ENCODE results near the gene PARD3B. TPM values are rescaled to one million over a fixed set of nuclear protein-coding genes. Genes with fewer than 3 reads are reported as not detected.

Gene PARD3B
- total RNA-seq, 1 experiment from 2014 or later: 7.6 TPM

DNA sequence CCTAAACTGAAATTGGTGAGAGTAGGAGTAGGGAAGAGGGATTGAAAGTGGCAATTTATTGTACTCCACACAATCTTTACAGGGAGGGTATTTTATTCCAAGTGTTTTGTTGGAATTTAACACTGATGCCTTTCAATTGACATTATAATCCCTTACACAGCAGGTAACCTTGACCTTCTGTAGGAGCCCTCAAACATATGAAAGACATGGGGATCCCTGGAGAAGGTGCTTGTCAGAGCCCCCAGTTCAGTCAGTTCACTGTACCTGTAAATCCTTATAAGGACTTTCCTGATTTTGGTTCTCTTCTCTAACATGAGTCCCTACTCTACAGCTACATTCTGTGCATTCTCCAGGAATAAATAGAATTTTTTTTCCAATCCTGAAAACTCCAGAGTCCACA, 752.1 kb downstream of the PARD3B start:
- Histone ChIP-seq H3K27me3 (ENCODE audit: insufficient read depth, low read depth) (no peaks in the 10 kb centered on the region), H3K79me2 (ENCODE audit: low read depth) (no peaks in the 10 kb centered on the region), H3K9me2 (ENCODE audit: insufficient read depth) (no peaks in the 10 kb centered on the region), H3K4me2 (no peak overlapping the region), H3K36me3 (ENCODE audit: low read depth) (no peaks in the 10 kb centered on the region), H4K20me1 (ENCODE audit: insufficient read depth) (no peaks in the 10 kb centered on the region), H3K4me1 (replicated peaks; ENCODE audit: insufficient read depth) (no peaks in the 10 kb centered on the region), H2AFZ (no peak overlapping the region), H3F3A (ENCODE audit: insufficient read depth, low read depth) (no peaks in the 10 kb centered on the region), H3K4me3 (no peak overlapping the region), H3K9me3 (ENCODE audit: insufficient read depth, low read depth) (no peaks in the 10 kb centered on the region), H3K27ac (no peak overlapping the region)
- ChIA-PET CTCF (no interaction called here), POLR2A (ENCODE audit: unreplicated experiment) (no interaction called here)
- TF ChIP-seq, protein P1, sequence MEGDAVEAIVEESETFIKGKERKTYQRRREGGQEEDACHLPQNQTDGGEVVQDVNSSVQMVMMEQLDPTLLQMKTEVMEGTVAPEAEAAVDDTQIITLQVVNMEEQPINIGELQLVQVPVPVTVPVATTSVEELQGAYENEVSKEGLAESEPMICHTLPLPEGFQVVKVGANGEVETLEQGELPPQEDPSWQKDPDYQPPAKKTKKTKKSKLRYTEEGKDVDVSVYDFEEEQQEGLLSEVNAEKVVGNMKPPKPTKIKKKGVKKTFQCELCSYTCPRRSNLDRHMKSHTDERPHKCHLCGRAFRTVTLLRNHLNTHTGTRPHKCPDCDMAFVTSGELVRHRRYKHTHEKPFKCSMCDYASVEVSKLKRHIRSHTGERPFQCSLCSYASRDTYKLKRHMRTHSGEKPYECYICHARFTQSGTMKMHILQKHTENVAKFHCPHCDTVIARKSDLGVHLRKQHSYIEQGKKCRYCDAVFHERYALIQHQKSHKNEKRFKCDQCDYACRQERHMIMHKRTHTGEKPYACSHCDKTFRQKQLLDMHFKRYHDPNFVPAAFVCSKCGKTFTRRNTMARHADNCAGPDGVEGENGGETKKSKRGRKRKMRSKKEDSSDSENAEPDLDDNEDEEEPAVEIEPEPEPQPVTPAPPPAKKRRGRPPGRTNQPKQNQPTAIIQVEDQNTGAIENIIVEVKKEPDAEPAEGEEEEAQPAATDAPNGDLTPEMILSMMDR (conservative IDR thresholded peaks at IDR 0.05): no peak
- TF ChIP-seq EZH2 (IDR thresholded peaks at IDR 0.05; ENCODE audit: low read depth): no peak
- intact Hi-C loops (cut with micrococcal nuclease; ENCODE audit: unreplicated experiment): no loop called here
- no peak for DNase-seq
- BruUV-seq (replicated peaks): no TSS peak

DNA sequence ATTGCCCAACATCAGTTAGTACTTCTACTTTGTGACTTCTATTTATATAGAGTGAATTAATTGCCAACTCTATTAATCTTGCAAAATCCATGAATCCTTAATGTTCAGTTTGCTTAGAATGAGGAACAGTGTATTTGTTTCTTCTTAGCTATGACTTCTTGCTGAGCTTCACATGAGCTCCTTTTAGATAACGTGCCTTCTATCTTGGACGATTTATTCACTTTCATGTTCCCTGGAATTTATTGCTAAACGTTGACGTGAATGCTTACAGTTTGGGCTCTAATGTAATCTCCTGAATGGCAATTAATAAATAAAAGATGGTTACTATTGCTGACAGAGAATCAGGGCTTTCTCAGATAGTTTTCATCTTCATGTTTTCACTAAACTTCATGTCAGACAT, 752.6 kb downstream of the PARD3B start:
- Histone ChIP-seq H3K79me2 (ENCODE audit: low read depth) (no peaks in the 10 kb centered on the region), H3K4me2 (no peak overlapping the region), H3F3A (ENCODE audit: insufficient read depth, low read depth) (no peaks in the 10 kb centered on the region), H3K36me3 (ENCODE audit: low read depth) (no peaks in the 10 kb centered on the region), H3K4me3 (no peak overlapping the region), H3K27me3 (ENCODE audit: insufficient read depth, low read depth) (no peaks in the 10 kb centered on the region), H4K20me1 (ENCODE audit: insufficient read depth) (no peaks in the 10 kb centered on the region), H2AFZ (no peak overlapping the region), H3K9me3 (ENCODE audit: insufficient read depth, low read depth) (no peaks in the 10 kb centered on the region), H3K4me1 (replicated peaks; ENCODE audit: insufficient read depth) (no peaks in the 10 kb centered on the region), H3K27ac (no peak overlapping the region), H3K9me2 (ENCODE audit: insufficient read depth) (no peaks in the 10 kb centered on the region)
- DNase-seq: no peak
- no TSS peak for BruUV-seq (replicated peaks)
- TF ChIP-seq, protein P1 (conservative IDR thresholded peaks at IDR 0.05): no peak
- no peak for TF ChIP-seq EZH2 (IDR thresholded peaks at IDR 0.05; ENCODE audit: low read depth)
- ChIA-PET POLR2A (ENCODE audit: unreplicated experiment) (no interaction called here), CTCF (no interaction called here)
- intact Hi-C loops (cut with micrococcal nuclease; ENCODE audit: unreplicated experiment): no loop called here

DNA sequence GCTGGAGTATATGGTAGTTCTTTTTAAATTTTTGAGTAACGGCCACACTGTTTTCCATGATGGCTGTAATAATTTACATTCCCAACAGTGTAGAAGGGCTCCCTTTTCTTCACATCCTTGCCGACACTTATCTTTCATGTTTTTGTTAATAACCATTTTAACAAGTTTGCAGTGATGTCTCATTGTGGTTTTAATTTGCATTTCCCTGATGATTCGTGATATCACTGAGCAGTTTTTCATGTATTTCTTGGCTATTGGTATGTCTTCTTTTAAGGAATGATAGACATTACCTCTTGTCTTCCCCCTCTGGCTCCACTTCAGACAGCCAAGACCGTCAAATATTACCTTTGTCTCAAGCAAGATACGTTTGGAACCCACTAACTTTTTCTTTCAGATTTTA, 765.9 kb downstream of the PARD3B start:
- no TSS peak for BruUV-seq (replicated peaks)
- POLR2A ChIA-PET (ENCODE audit: unreplicated experiment): no interaction called here
- H3F3A ChIP-seq (ENCODE audit: insufficient read depth, low read depth): no peaks in the 10 kb centered on the region

More for the DNA sequence above, 765.9 kb downstream of the PARD3B start:
- Histone ChIP-seq H3K4me1 (replicated peaks; ENCODE audit: insufficient read depth) (no peaks in the 10 kb centered on the region), H3K4me2 (no peak overlapping the region), H3K9me3 (ENCODE audit: insufficient read depth, low read depth) (no peaks in the 10 kb centered on the region), H3K9me2 (ENCODE audit: insufficient read depth) (no peaks in the 10 kb centered on the region), H3K27me3 (ENCODE audit: insufficient read depth, low read depth) (no peaks in the 10 kb centered on the region), H4K20me1 (ENCODE audit: insufficient read depth) (no peaks in the 10 kb centered on the region), H3K27ac (no peak overlapping the region), H3K79me2 (ENCODE audit: low read depth) (no peaks in the 10 kb centered on the region), H3K4me3 (no peak overlapping the region), H2AFZ (no peak overlapping the region), H3K36me3 (ENCODE audit: low read depth) (no peaks in the 10 kb centered on the region)
- no peak for DNase-seq
- CTCF ChIA-PET: no interaction called here
- no peak for TF ChIP-seq EZH2 (IDR thresholded peaks at IDR 0.05; ENCODE audit: low read depth)
- TF ChIP-seq, protein P1 (conservative IDR thresholded peaks at IDR 0.05): no peak
- intact Hi-C loops (cut with micrococcal nuclease; ENCODE audit: unreplicated experiment): no loop called here

Data from PC-9 (cell line).